ENCODE results near the gene RPS18. TPM values are rescaled to one million over a fixed set of nuclear protein-coding genes. Genes with fewer than 3 reads are reported as not detected.

The RPS18 gene
- total and polyA plus RNA-seq, 9 of the 15 experiments (the other 6 are each of a cell fraction or from before 2014, with no cell fraction given), result 5,023 to 17,516 (median 8,131) TPM

DNA sequence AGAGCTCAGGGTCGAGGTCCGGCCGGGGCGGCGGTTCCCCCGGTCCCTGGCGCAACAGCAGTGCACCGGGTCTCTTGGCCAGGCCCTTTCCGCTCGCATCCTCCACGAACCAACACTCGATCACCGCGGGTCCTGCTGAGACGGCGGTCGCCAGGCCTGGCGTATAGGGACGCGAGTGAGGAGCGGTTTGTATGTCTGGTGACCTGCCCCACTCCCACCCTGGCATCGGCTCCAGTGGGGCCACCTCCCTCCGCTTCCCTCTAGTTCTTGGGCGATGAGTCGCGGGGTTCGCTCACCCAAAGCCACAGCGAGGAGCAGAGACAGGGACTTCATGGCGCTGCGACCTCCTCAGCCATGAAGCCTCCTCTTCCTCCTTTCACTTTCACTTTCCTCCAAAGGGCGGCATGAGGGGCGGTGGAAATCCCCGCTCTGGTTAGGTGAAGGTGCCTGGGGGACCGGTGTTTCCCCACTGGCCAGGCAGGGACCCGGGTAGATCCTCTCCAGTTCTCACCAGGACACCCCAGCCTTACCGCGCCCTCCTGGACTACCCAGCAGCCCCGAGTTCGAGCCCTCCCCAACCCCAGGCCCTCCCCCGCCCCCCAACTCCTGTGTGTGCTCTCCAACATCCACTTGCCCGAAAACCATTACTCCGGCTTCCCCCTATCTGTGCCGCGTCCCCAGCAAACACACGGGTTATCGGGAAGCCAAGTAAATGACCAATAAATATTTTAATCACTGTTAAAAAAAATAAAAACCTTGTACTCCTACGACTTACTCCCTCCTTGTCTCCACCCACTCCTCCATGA lies 42.0 kb downstream of the RPS18 start, which contains the start of gene TAPBP (continued):
- TF ChIP-seq, protein P1, sequence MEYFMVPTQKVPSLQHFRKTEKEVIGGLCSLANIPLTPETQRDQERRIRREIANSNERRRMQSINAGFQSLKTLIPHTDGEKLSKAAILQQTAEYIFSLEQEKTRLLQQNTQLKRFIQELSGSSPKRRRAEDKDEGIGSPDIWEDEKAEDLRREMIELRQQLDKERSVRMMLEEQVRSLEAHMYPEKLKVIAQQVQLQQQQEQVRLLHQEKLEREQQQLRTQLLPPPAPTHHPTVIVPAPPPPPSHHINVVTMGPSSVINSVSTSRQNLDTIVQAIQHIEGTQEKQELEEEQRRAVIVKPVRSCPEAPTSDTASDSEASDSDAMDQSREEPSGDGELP (CRISPR knock-in tag; IDR thresholded peaks at IDR 0.05; ENCODE audit: borderline replicate concordance), result 0 out of 2 replicates have a peak, but pooled peaks have one; percentile 58
- TF ChIP-seq IFI16 (CRISPR knock-in tag; IDR thresholded peaks at IDR 0.05), result no peak
- no peak for TF ChIP-seq CEBPB (tag; IDR thresholded peaks at IDR 0.05)
- TF ChIP-seq KAT7 (CRISPR knock-in tag; IDR thresholded peaks at IDR 0.05; ENCODE audit: borderline replicate concordance), result 0 out of 2 replicates have a peak, but pooled peaks have one; percentile 96
- TF ChIP-seq, protein P2, sequence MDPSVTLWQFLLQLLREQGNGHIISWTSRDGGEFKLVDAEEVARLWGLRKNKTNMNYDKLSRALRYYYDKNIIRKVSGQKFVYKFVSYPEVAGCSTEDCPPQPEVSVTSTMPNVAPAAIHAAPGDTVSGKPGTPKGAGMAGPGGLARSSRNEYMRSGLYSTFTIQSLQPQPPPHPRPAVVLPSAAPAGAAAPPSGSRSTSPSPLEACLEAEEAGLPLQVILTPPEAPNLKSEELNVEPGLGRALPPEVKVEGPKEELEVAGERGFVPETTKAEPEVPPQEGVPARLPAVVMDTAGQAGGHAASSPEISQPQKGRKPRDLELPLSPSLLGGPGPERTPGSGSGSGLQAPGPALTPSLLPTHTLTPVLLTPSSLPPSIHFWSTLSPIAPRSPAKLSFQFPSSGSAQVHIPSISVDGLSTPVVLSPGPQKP (CRISPR knock-in tag; IDR thresholded peaks at IDR 0.05), result no peak
- peak; percentile 68 for TF ChIP-seq KDM5B (IDR thresholded peaks at IDR 0.05; ENCODE audit: insufficient replicate concordance, low read depth, low read length)
- TF ChIP-seq, protein P3, sequence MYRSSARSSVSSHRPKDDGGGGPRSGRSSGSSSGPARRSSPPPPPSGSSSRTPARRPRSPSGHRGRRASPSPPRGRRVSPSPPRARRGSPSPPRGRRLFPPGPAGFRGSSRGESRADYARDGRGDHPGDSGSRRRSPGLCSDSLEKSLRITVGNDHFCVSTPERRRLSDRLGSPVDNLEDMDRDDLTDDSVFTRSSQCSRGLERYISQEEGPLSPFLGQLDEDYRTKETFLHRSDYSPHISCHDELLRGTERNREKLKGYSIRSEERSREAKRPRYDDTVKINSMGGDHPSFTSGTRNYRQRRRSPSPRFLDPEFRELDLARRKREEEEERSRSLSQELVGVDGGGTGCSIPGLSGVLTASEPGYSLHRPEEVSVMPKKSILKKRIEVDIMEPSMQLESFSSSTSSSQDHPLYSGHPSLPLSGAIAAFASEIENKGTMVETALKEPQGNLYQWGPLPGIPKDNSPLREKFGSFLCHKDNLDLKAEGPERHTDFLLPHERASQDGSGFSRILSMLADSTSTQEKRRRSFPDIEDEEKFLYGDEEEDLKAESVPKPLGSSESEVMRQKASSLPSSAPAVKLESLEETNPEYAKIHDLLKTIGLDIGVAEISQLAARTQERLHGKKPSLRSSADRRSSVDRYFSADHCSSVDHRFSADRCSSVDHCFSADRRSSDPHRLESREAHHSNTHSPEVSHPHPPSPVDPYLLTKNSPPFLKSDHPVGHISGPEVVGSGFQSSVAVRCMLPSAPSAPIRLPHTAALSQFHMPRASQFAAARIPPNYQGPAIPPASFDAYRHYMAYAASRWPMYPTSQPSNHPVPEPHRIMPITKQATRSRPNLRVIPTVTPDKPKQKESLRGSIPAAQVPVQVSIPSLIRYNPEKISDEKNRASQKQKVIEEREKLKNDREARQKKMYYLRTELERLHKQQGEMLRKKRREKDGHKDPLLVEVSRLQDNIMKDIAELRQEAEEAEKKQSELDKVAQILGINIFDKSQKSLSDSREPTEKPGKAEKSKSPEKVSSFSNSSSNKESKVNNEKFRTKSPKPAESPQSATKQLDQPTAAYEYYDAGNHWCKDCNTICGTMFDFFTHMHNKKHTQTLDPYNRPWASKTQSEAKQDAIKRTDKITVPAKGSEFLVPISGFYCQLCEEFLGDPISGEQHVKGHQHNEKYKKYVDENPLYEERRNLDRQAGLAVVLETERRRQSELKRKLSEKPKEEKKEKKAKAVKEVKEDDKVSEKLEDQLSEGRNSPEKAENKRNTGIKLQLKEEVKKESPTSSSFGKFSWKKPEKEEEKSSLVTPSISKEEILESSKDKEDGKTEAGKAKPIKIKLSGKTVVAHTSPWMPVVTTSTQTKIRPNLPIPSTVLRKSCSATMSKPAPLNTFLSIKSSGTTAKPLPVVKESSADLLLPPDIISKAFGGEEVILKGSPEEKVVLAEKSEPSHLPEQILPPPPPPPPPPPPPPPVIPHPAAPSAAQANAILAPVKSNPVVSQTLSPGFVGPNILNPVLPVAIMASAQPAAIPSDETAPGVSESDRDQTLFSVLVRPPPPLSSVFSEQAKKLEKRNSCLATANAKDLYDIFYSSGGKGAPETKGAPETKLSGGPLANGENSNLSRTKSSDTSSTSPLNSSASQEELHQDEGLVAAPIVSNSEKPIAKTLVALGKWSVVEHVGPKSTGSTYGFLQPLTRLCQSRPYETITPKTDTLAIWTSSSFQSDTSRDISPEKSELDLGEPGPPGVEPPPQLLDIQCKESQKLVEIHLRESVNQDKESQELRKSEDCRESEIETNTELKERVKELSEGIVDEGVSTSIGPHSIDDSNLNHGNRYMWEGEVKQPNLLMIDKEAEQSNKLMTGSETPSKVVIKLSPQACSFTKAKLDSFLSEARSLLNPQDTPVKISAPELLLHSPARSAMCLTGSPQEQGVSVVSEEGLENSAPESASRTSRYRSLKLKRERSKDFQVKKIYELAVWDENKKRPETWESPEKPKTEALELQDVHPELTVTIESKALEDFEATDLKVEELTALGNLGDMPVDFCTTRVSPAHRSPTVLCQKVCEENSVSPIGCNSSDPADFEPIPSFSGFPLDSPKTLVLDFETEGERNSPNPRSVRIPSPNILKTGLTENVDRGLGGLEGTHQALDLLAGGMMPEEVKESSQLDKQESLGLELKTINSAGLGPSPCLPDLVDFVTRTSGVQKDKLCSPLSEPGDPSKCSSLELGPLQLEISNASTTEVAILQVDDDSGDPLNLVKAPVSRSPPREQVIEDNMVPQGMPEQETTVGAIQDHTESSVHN (IDR thresholded peaks at IDR 0.05; ENCODE audit: borderline replicate concordance in 1 of 2, low read depth in 1 of 2), result no peak
- TF ChIP-seq, protein P4, sequence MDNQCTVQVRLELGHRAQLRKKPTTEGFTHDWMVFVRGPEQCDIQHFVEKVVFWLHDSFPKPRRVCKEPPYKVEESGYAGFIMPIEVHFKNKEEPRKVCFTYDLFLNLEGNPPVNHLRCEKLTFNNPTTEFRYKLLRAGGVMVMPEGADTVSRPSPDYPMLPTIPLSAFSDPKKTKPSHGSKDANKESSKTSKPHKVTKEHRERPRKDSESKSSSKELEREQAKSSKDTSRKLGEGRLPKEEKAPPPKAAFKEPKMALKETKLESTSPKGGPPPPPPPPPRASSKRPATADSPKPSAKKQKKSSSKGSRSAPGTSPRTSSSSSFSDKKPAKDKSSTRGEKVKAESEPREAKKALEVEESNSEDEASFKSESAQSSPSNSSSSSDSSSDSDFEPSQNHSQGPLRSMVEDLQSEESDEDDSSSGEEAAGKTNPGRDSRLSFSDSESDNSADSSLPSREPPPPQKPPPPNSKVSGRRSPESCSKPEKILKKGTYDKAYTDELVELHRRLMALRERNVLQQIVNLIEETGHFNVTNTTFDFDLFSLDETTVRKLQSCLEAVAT (IDR thresholded peaks at IDR 0.05), result no peak
- TF ChIP-seq TEAD1 (CRISPR knock-in tag; IDR thresholded peaks at IDR 0.05), result peak in 1 of 2 experiments; percentile 21; a peak in 1 of 4 replicates
- no peak for TF ChIP-seq RAD51 (IDR thresholded peaks at IDR 0.05; ENCODE audit: borderline replicate concordance, low read depth)
- no peak for TF ChIP-seq RAD21 (CRISPR knock-in tag; conservative IDR thresholded peaks at IDR 0.05 in 1 of 2, IDR thresholded peaks at IDR 0.05 in 1 of 2)

All from K562 (cell line).